GM19099 (cell line): Measurements from ENCODE around the gene C1orf21.

Source experiments
- POLR2A ChIP-seq: IDR thresholded peaks from 3 replicates; pipeline ENCODE4 v1.6.1; 2011; ENCODE audit warnings: low read depth; ENCODE audit not compliant: insufficient read length; ENCODE audit errors: extremely low read depth

C1orf21 gene

DNA sequence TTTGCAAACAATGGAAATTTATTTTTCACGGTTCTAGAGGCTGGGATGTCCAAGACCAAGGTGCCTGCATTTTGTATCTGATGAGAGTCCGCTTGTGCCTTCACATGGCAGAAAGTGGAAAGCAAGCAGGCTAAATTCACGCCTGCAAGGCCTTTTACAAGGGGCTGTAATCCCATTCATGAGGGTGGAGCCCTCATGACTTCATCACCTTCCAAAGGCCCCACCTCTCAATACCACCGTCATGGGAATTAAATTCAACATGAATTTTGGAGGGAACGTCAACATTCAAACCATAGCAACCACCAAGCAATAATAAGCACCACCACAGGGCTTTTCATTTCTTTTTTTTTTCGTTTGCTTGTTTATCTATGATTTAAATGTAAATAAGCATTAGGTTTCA is 115.3 kb downstream of the C1orf21 start:
- no peak for TF ChIP-seq POLR2A

DNA sequence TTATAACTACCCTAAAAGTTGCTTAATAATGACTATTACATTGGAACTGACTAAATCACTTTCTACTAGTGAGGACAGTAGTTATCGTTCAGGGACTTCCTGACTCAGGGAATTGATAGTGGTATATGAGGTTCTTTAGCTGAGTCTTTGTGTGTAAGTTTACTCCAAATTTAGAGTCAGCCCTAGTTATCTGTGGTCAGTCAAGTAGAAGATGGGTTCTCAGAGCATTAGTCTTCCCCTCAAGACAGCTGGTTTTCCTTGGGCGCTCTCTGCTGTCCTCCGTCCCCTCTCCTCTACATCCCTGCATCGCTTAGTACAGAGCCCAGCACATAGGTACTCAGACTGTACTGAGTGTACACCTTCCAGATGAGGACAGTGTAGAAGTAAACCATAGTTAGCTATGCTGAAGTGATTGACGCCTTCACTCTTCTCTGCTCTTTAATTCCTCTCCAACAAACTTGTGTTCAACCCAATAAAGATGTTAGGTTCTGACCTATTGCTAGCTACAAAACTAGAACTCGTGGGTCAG is 116.5 kb downstream of the C1orf21 start:
- TF ChIP-seq POLR2A = no peak

DNA sequence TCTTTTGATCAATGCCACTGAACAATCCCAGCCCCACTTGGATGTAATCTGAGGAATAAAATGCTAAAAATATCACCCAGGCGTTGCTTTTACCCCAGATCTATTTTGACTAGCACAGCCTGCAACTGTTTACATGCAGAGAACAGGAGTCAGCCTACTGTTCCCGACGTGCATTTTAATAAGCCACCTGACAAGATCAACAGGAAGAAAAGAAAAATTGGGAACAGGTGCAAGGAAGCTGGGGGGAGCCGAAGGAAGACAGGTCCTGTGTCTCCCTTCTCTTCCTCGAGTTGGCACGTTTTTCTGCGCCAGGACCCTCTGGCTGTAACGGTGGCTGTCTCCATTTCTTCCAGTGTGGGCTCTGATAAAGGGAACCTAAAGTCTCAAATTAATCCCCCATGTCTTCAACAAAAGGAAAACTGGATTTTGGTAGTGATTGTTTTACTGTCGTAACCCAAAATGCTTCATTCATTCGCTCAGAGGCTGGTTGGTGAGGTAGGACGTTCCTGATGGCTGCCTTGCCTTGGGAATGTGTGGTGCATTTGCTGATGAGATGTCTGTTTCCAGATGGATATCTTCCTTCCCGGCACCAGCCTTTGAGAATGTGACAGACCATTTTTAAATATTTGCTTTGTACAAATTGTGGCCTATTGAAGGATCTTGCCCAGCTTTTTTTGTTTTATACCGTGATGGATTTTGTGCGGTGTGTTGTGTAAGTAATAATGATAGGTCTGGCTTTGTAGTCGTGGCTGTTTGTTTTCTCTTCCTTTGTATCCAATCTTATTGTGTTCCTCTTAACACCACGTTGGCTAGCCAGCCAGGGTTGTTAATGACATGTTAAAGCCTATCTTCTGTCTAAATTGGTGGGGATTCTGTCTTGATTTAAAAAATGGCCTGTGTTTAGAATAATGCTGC is 117.5 kb downstream of the C1orf21 start:
- no peak for TF ChIP-seq POLR2A

DNA sequence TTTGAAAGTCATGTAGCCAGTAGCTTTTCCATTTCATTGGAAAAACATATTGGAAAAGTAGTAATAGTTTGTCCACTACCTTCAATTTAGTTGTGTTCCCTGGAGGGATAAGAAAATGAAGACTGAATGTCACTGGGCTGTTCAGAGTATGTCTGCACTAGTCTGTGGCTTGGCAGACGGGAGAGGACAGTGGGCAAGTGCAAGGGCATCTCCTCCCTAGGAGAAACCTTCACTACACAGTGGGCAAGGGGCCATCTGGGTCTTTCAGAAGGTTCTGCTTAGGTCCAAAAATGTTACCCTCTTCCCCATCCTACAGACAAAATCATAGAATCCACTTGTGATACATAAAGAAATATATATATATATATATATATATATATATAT is 118.1 kb downstream of the C1orf21 start:
- TF ChIP-seq POLR2A = no peak

DNA sequence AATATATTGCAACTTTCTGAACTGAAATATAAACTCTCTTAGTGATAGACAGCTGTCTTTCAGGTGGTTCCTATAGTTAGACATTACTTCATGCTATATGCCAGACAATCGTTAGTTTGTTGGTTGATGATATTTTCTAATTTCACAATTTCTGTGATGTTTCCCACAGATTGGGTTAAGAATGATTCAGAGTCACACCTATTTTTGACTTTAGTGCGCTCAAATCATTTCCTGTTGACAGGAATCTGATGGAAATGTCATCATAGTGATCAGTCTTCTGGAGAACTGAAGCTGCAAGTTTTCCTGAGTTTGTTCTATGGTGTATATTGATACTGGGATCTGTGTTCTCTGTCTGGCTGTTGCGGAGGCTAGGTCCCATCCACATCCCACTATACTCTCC is 119.7 kb downstream of the C1orf21 start:
- TF ChIP-seq POLR2A = no peak

DNA sequence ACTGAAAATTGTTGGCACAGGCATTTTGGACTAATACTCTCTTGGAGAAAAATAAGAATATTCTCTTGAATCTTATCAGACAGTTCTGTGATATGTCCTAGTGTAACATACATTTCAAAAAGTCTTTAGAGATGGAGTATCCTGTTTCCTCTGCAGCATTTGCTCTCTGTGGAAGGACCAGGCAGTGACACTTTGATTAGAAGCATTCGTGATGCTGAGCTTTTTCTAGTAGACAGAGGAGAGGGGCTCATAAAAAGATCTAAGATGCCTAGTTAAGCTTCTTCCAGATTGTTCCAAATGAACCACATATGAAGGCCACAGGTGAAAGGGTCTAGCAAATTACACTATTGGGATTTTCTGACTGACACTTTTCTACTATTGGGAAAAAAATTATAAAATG is 120.3 kb downstream of the C1orf21 start:
- no peak for TF ChIP-seq POLR2A

DNA sequence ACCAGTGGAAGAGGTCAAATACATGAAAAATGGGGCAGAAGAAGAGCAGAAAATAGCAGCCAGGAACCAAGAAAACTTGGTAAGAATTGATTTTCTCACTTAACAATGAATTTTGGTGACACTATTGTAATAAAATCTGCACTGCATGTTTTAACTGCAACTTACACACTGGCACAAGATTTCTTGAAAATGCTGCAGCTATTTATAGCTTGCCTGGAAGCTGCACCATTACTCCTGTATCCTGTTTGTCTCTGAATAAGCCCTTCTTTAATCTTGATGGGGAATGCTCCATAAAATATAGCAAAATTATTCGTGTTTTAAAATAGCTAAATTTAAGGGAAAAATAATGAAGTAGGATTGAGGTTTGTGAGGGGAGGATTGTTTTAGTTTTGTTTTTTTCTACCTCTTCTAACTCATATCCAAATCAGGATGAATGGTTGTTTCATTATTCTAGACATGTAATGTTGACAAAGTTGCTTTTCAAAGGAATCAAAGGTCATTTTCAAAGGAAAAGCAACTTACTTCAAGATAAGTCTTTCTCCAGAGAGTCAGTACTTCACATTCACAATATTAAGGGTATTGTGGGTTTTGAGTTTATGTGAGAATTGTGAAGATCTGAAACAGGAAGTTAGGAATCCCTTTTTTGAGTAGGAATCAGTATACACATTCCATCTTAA is 120.9 kb downstream of the C1orf21 start:
- TF ChIP-seq POLR2A = no peak

DNA sequence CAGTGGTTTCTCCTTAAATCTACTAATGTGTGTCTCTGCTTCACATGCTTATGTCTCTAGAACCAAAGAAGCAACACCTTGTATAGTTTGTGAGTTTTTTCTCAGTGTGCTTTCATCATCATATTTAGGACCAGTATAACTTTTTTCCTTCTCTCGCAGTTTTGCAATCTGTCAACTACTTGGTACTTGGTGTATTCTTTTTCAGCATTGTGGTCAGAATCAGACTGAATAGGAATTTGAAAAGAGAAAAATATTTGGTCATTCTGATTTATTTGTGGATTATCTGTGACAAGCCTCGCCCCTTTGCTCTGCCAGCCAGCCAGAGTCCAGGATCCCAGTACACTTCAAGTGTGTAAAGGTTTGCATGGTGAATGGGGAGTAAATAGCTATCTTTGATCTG is 122.3 kb downstream of the C1orf21 start:
- no peak for TF ChIP-seq POLR2A

DNA sequence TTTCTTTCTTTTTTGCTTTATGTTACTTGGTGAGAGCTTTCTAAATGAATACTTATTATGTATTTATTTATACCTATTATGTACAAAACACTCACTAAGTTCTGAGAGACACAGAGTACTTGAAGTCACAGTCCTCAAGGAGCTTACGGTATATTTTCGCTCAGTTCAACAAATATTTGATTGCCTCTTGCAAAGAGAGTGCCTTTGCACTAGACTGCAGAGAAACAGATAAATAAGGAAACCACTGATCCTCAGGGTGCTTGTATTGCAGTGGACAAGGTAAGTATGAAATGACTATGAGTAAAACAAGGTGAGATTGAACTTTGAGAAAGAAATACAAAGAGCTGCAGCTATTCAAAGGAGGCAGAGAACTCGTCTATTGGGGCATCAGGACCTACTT is 123.3 kb downstream of the C1orf21 start:
- TF ChIP-seq POLR2A = no peak

DNA sequence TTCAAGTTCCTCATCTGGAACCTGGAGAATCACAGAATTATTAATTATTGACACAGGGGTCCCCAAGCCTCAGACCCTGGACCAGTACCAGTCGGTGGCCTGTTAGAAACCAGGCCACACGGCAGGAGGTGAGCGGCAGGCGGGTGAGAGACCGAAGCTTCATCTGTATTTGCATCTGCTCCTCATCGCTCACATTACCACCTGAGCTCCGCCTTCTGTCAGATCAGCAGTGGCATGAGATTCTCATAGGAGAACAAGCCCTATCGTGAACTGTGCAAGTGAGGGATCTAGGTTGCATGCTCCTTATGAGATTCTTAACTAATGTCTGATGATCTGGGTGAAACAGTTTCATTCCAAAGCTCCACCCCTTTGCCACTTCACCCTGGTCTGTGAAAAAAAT is 125.9 kb downstream of the C1orf21 start:
- TF ChIP-seq POLR2A = no peak

DNA sequence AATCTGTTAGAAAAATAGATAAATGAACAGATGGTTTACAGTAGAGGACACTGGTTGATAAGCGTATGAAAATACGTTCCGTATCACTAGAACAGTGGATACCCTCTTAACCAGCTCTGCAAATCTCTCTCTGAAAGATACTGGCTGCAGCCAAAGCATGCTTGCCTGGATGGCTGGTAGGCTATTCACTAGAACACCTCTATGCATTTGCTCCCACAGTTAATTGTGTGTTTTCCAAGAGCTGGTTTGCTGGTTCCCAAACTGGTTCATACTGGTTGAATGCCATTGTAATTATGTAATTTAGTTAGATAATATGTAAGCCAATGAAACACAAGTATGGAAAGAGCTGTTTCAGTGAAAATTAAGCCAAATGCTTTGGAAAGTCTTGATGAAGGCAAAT is 126.6 kb downstream of the C1orf21 start:
- no peak for TF ChIP-seq POLR2A

DNA sequence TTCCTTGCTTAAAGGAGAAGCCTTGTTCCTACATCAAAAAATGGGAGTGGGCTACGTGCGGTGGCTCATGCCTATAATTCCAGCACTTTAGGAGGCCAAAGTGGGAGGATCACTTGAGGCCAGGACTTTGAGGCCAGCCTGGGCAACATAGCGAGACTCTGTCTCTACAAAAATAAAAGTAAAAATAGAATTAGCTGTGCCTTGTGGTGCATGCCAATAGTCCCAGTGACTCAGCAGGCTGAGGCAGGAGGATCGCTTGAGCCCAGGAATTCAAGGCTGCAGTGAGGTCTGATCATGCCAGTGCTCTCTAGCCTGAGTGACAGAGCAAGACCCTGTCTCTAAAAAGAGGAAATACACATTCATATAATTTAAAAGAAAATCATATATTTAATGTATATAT is 127.1 kb downstream of the C1orf21 start:
- no peak for TF ChIP-seq POLR2A

DNA sequence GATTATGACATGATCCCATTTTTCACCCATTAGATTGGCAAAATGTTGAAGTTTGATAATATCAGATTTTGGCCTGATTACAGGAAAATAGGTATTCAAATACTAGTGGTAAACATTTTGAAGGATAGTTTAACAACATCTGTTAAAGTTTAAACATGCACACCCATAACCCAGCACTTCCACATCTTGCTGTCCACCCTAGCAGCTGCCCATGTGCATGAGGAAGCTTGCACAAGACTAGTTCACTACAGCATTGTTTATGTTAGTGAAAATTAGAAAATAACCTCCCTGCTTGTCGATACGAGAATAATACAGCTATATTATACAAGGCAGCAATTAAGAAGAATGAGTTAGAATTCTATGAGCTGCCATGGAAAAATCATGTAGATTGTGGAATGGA is 127.6 kb downstream of the C1orf21 start:
- TF ChIP-seq POLR2A = no peak

DNA sequence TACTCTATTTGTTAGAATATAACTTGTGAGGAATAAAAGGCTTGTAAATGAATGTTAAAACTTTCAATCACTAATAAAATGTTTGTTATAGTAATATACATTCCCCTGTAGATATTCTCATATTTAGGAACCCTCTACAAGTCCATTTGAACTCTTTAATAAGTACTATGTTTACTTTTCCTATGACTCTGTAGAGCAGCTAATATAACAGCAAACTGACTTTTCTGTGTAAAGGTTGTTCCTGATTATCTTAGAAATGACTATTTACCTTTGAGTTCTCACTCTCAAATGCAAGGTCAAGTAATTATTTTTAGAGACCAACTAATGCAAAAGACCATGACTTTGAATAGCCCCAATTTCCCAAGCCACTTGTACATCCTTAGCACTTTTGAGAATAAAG is 130.3 kb downstream of the C1orf21 start:
- TF ChIP-seq POLR2A = no peak

DNA sequence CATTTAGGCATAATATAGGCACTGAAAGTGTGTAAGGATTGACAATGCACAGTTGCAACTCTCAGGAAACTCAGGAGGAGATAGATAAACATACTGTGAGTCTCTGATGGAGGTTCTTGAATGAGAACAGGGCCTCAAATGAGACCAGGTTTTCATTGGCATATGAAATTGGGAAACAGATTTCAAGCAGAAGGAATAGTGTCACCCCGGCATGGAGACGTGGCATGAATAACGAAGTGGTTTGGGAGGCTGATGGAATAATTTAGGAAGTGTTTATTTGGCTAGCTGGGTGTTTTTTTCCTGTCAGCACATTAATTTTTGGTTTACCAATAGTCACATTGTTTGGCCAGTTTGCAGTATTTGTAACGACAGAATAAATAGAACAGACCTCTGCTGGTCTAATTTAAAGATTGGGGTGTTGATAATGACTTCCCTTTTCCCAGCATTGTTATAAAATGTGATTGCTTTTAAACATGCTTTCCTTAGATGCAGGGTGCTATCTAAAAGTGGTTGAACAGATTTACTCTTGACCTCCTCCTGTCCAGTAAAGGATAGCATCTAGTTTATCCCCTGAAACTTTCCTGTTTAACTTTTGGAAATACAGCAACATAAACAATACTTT is 132.0 kb downstream of the C1orf21 start:
- no peak for TF ChIP-seq POLR2A

DNA sequence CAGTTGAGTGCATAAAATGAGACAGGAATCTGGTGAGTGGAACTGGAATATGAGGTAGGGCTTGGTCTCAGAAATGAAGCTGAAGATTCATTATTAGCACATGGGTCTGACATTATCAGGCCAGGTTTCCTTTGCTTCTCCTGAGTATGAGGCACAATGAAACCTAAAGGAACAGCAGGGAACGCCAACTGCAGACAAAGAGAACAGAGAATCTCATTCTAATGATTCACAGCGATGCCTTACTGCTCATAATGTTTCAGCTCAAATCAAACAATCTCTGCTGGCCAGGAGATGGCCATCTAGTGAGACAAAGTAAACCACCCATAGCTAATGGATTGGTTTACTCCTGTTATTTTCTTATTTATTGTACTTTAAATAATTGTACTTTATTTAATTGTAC is 133.5 kb downstream of the C1orf21 start:
- TF ChIP-seq POLR2A = no peak

DNA sequence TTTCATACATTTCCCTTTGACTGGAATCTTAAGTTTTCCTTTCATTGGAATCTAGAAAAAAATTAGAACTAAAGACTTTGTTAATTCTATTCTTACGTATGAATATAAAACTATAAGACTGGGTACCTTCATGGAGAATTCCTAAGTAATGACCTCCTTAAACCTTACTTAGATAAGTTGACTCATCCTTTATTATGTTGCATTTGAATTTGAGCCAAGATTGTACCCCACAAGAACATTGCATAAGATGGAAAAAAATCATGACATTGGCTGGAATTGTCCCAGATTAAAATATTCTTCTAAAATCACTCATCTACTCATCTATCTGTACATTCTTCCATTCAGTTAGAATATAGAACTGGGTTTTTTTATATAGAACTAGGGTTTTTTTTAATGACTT is 137.4 kb downstream of the C1orf21 start:
- TF ChIP-seq POLR2A = no peak

DNA sequence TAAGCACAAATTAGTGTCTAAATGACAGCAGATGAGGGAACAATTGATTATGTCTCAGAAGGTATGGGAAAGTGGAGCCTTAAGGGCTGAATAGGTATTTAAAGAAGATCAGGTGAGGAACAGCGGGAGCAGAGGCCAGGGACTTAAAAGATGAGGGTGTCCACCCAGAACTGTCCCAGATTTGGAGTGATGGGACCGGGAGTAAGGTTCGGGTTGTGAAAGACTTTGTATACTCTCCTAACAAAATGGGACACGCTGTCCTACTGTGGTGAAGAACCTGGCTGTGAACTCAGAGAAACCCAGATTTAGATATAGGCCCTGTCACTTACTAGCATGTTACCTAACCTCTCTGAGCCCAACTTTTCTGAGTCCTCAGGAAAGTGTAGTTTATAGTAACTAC is 140.6 kb downstream of the C1orf21 start:
- no peak for TF ChIP-seq POLR2A
